ENCODE data around the gene CHD1. TPM values are rescaled to one million over a fixed set of nuclear protein-coding genes. Genes with fewer than 3 reads are reported as not detected.

CHD1 gene
- total and polyA plus RNA-seq, 2 donors (not counting 3 experiments of a cell fraction or from before 2014, with no cell fraction given) = 16.2 to 48.9 TPM

DNA sequence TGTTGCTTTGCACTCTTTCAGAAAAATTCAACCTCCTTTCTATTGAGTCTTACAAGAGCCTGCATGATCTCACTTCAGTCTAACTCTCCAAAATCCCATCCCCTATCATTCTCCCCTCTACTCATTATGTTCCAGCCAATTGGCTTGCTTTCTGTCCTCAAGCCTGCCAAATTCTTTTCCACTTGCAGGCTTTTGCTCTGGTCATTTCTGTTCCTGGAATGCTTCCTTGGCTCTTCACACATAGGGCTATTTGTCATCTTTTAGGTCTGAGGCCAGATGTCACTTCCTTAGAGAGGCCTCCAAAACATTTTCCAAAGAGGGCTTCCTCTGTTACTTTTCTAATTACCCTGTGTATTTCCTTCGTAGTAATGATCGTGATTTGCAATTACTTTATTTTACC lies 11.8 kb upstream of the CHD1 start:
- DNase-seq (ENCODE audit: low read depth, low spot score) (peak; percentile 22), FAIRE-seq (no peak)
- Histone ChIP-seq H3K79me2 (ENCODE audit: control insufficient read depth, insufficient read depth, low read length) (no peaks in the 10 kb centered on the region), H3K4me2 (ENCODE audit: insufficient read depth, low read length) (no peak overlapping the region), H3K27ac (ENCODE audit: insufficient read depth, low read depth, low read length) (no peak overlapping the region), H2AFZ (ENCODE audit: low read depth, low read length) (no peak overlapping the region), H3K4me1 (ENCODE audit: control insufficient read depth, extremely low read depth, insufficient read depth, low read length) (no peaks in the 10 kb centered on the region), H3K36me3 (ENCODE audit: control insufficient read depth in 2 of 2, extremely low read depth in 1 of 2, insufficient read depth in 2 of 2, low read length in 2 of 2) (no peaks in the 10 kb centered on the region), H3K9me3 (replicated peaks; ENCODE audit: control insufficient read depth, insufficient read depth, low read length) (no peaks in the 10 kb centered on the region), H3K9me1 (replicated peaks; ENCODE audit: control insufficient read depth, extremely low read depth, insufficient read depth, low read length) (no peaks in the 10 kb centered on the region), H3K4me3 (replicated peaks in 1 of 3; ENCODE audit: insufficient read depth in 1 of 3, low read depth in 1 of 3, low read length in 3 of 3) (no peak overlapping the region), H4K20me1 (replicated peaks; ENCODE audit: control insufficient read depth, extremely low read depth, insufficient read depth, low read length) (no peaks in the 10 kb centered on the region), H3K9ac (replicated peaks; ENCODE audit: extremely low read depth, insufficient read depth, low read length) (no peak overlapping the region), H3K27me3 (ENCODE audit: control insufficient read depth in 2 of 2, insufficient read depth in 2 of 2, low read length in 2 of 2) (no peaks in the 10 kb centered on the region)
- ChIA-PET POLR2A (no interaction called here), CTCF (interaction anchor here (0.9 to 1.1 kb wide), 2 partner anchors 41 to 92 kb away, joined by 3 read pairs; no protein-coding TSS in a partner anchor)
- intact Hi-C loops (cut with micrococcal nuclease) (no loop called here), dilution Hi-C loops (cut with MboI; ENCODE audit: extremely low pct_ligation_motif_present, low sequenced_read_pairs) (no loop called here)
- BruUV-seq (replicated peaks) = no TSS peak
- TF ChIP-seq FOS (IDR thresholded peaks at IDR 0.05; ENCODE audit: borderline replicate concordance, insufficient read depth, low read length) (no peak), POLR2A (IDR thresholded peaks at IDR 0.05; ENCODE audit: low read depth, low read length) (no peak)
- TF ChIP-seq, protein P1, sequence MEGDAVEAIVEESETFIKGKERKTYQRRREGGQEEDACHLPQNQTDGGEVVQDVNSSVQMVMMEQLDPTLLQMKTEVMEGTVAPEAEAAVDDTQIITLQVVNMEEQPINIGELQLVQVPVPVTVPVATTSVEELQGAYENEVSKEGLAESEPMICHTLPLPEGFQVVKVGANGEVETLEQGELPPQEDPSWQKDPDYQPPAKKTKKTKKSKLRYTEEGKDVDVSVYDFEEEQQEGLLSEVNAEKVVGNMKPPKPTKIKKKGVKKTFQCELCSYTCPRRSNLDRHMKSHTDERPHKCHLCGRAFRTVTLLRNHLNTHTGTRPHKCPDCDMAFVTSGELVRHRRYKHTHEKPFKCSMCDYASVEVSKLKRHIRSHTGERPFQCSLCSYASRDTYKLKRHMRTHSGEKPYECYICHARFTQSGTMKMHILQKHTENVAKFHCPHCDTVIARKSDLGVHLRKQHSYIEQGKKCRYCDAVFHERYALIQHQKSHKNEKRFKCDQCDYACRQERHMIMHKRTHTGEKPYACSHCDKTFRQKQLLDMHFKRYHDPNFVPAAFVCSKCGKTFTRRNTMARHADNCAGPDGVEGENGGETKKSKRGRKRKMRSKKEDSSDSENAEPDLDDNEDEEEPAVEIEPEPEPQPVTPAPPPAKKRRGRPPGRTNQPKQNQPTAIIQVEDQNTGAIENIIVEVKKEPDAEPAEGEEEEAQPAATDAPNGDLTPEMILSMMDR (IDR thresholded peaks at IDR 0.05; ENCODE audit: extremely low read depth in 1 of 2, insufficient read depth in 1 of 2, low read depth in 1 of 2, low read length in 2 of 2) = no peak

DNA sequence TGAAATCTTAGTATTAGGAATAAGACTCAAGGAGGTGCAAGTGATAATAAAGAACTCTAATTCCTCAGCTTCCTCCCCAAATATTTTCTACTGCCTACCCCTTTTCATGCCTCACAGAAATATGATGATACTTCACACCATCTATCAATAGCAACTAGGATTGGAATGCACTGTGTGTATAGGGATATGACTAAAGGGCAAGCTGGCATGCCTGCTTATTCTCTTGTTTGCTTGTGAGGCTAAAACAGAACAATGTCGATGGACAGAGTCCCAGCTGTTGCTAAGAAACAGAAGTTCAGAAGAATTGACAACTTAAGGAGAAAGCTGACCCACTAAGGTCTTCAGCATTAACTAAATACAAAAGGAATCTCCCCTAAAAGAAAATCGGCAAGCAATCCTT lies 9.7 kb upstream of the CHD1 start:
- H3K4me3 ChIP-seq (replicated peaks in 1 of 3; ENCODE audit: insufficient read depth in 1 of 3, low read depth in 1 of 3, low read length in 3 of 3) = no peak overlapping the region
- peak; percentile 33 for DNase-seq (ENCODE audit: low read depth, low spot score)
- no peaks in the 10 kb centered on the region for H3K79me2 ChIP-seq (ENCODE audit: control insufficient read depth, insufficient read depth, low read length)
- H3K9me1 ChIP-seq (replicated peaks; ENCODE audit: control insufficient read depth, extremely low read depth, insufficient read depth, low read length) = no peaks in the 10 kb centered on the region
- CTCF ChIA-PET = no interaction called here
- dilution Hi-C loops (cut with MboI; ENCODE audit: extremely low pct_ligation_motif_present, low sequenced_read_pairs) = no loop called here
- H3K4me2 ChIP-seq (ENCODE audit: insufficient read depth, low read length) = no peak overlapping the region
- H3K9ac ChIP-seq (replicated peaks; ENCODE audit: extremely low read depth, insufficient read depth, low read length) = no peak overlapping the region
- no peaks in the 10 kb centered on the region for H3K4me1 ChIP-seq (ENCODE audit: control insufficient read depth, extremely low read depth, insufficient read depth, low read length)
- TF ChIP-seq, protein P1 (IDR thresholded peaks at IDR 0.05; ENCODE audit: extremely low read depth in 1 of 2, insufficient read depth in 1 of 2, low read depth in 1 of 2, low read length in 2 of 2) = no peak
- TF ChIP-seq POLR2A (IDR thresholded peaks at IDR 0.05; ENCODE audit: low read depth, low read length) (no peak), GATA2 (IDR thresholded peaks at IDR 0.05; ENCODE audit: insufficient read depth, insufficient read length, low read depth, low read length) (no peak)
- H3K36me3 ChIP-seq (ENCODE audit: control insufficient read depth in 2 of 2, extremely low read depth in 1 of 2, insufficient read depth in 2 of 2, low read length in 2 of 2) = no peaks in the 10 kb centered on the region
- POLR2A ChIA-PET = interaction anchor here (1.1 kb wide), 1 partner anchor 10 kb away, joined by 3 read pairs; the partner anchor contains the start of gene CHD1
- no TSS peak for BruUV-seq (replicated peaks)
- no peaks in the 10 kb centered on the region for H3K27me3 ChIP-seq (ENCODE audit: control insufficient read depth in 2 of 2, insufficient read depth in 2 of 2, low read length in 2 of 2)
- H2AFZ ChIP-seq (ENCODE audit: low read depth, low read length) = no peak overlapping the region
- no peaks in the 10 kb centered on the region for H4K20me1 ChIP-seq (replicated peaks; ENCODE audit: control insufficient read depth, extremely low read depth, insufficient read depth, low read length)
- FAIRE-seq = no peak
- H3K27ac ChIP-seq (ENCODE audit: insufficient read depth, low read depth, low read length) = no peak overlapping the region
- no peaks in the 10 kb centered on the region for H3K9me3 ChIP-seq (replicated peaks; ENCODE audit: control insufficient read depth, insufficient read depth, low read length)
- intact Hi-C loops (cut with micrococcal nuclease) = no loop called here

Data from endothelial cell of umbilical vein (primary cell).